B cell (primary cell): ENCODE results near the gene BRME1. TPM values are rescaled to one million over a fixed set of nuclear protein-coding genes. Genes with fewer than 3 reads are reported as not detected.

Experiments used
- ATAC-seq: fragments of 200-7000 bp; cut with Tn5 transposase; one replicate; pipeline ENCODE4 v1.10.0; 2021; ENCODE audit warnings: low read depth, mild to moderate bottlenecking, moderate number of reproducible peaks, moderate library complexity
- CTCF ChIA-PET: fragments of 350-600 bp; sonication (Branson Sonifier 250); formaldehyde crosslinking; loops from one replicate; lab custom pipeline; 2021; ENCODE audit warnings: antibody characterized with exemption, inconsistent platforms; lab: Charles Lee
- POLR2A ChIA-PET: fragments of 350-600 bp; sonication (Branson Sonifier 250); formaldehyde crosslinking; loops from one replicate; lab custom pipeline; 2021; ENCODE audit warnings: antibody characterized with exemption; lab: Charles Lee
- DNase-seq: peaks from one replicate; pipeline ENCODE4 v3.0.0; 2013
- H2AFZ ChIP-seq: 2 replicates; pipeline ENCODE4 v1.6.1; 2012; ENCODE audit warnings: mild to moderate bottlenecking, low read depth, low read length; ENCODE audit not compliant: insufficient read depth, poor library complexity, severe bottlenecking
- H3K27ac ChIP-seq, 2 donors: 1 replicate in 1 of 2; 2 replicates in 1 of 2; pipeline ENCODE4 v1.5.1; 2012 to 2013; ENCODE audit warnings: low read length in 2 of 2, mild to moderate bottlenecking in 2 of 2, moderate library complexity in 1 of 2
- H3K27me3 ChIP-seq, 4 experiments: fragments of 200-600 bp in 1 of 4; sonication (generic) in 1 of 4; replicated peaks in 1 of 4; 1 replicate in 2 of 4; 2 replicates in 2 of 4; pipeline versions ENCODE4 v1.6.1 to v1.7.0; 2013 to 2016; ENCODE audit warnings: low read length in 3 of 4, mild to moderate bottlenecking in 2 of 4, mixed read lengths in 1 of 4, moderate library complexity in 1 of 4; ENCODE audit not compliant: insufficient read depth in 4 of 4, control insufficient read depth in 3 of 4; ENCODE audit errors: control extremely low read depth in 1 of 4
- H3K36me3 ChIP-seq, 2 experiments: replicated peaks in 1 of 2; 1 replicate in 1 of 2; 2 replicates in 1 of 2; pipeline versions ENCODE4 v1.6.1 to v1.7.1; 2013; ENCODE audit warnings: low read length in 1 of 2; ENCODE audit not compliant: insufficient read depth in 2 of 2, control insufficient read depth in 1 of 2; ENCODE audit errors: control extremely low read depth in 1 of 2, extremely low read depth in 1 of 2
- H3K4me1 ChIP-seq, 2 donors: fragments of 200-600 bp in 1 of 2; sonication (generic) in 1 of 2; 1 replicate in 1 of 2; 2 replicates in 1 of 2; pipeline versions ENCODE4 v1.5.1 to v1.6.1; 2013 to 2017; ENCODE audit warnings: low read length in 2 of 2; ENCODE audit not compliant: control insufficient read depth in 2 of 2, insufficient read depth in 2 of 2
- H3K4me2 ChIP-seq: replicated peaks from 2 replicates; pipeline ENCODE3; 2012; ENCODE audit warnings: mild to moderate bottlenecking, low read depth, low read length; ENCODE audit not compliant: poor library complexity, severe bottlenecking
- H3K4me3 ChIP-seq, 5 experiments: fragments of 200-600 bp in 1 of 5; sonication (generic) in 1 of 5; 1 replicate in 3 of 5; 2 replicates in 2 of 5; pipeline versions ENCODE4 v1.5.1 to v1.7.0; 2011 to 2016; ENCODE audit warnings: low read length in 4 of 5, mild to moderate bottlenecking in 4 of 5, low read depth in 2 of 5, control low read depth in 1 of 5, moderate library complexity in 1 of 5; ENCODE audit not compliant: insufficient read depth in 1 of 5; ENCODE audit errors: control extremely low read depth in 1 of 5, extremely low read depth in 1 of 5
- H3K79me2 ChIP-seq: fragments of 200-600 bp; sonication (generic); one replicate; pipeline ENCODE4 v1.6.0; 2016; ENCODE audit warnings: low read length; ENCODE audit not compliant: control insufficient read depth, insufficient read depth
- H3K9ac ChIP-seq: fragments of 200-600 bp; sonication (generic); 2 replicates; pipeline ENCODE4 v1.6.1; 2017; ENCODE audit warnings: mild to moderate bottlenecking, low read length, moderate library complexity
- H3K9me3 ChIP-seq, 3 donors: one replicate each; pipeline versions ENCODE4 v1.6.1 to v1.7.1; 2013; ENCODE audit warnings: low read length in 2 of 3; ENCODE audit not compliant: control insufficient read depth in 2 of 3, insufficient read depth in 1 of 3; ENCODE audit errors: control extremely low read depth in 1 of 3
- H4K20me1 ChIP-seq: 2 replicates; pipeline ENCODE4 v1.6.0; 2012; ENCODE audit warnings: mild to moderate bottlenecking, low read length; ENCODE audit not compliant: insufficient read depth, control insufficient read depth, poor library complexity, severe bottlenecking
- H3K27ac Mint-ChIP-seq: one replicate; pipeline ENCODE4 v1.8.0; 2021; ENCODE audit warnings: mixed read lengths
- H3K27me3 Mint-ChIP-seq: one replicate; pipeline ENCODE4 v1.8.0; 2021; ENCODE audit warnings: mixed read lengths
- H3K4me1 Mint-ChIP-seq: one replicate; pipeline ENCODE4 v1.8.0; 2021; ENCODE audit warnings: mixed read lengths
- H3K4me3 Mint-ChIP-seq: one replicate; pipeline ENCODE4 v1.8.0; 2021; ENCODE audit warnings: mixed read lengths
- H3K9me3 Mint-ChIP-seq: one replicate; pipeline ENCODE4 v1.8.0; 2022; ENCODE audit warnings: mixed read lengths; ENCODE audit not compliant: insufficient read depth
- EZH2 ChIP-seq: IDR thresholded peaks from 2 replicates; pipeline ENCODE4 v1.6.1; 2012; ENCODE audit warnings: borderline replicate concordance, low read depth, mild to moderate bottlenecking, moderate library complexity, low read length; ENCODE audit not compliant: insufficient read depth, poor library complexity, severe bottlenecking
- WGBS: methylation state at CpG from one replicate; pipeline ENCODE4 v1.1.5; 2013; ENCODE audit warnings: missing lambda C conversion rate; ENCODE audit not compliant: insufficient coverage; 5-methylcytosine and 5-hydroxymethylcytosine counted together
- intact Hi-C: fragments of 100-400 bp; cut with micrococcal nuclease; formaldehyde crosslinking; loops from one replicate; pipeline ENCODE4 v1.10.0; 2022
- polyA plus RNA-seq: library from polyadenylated mRNA; depleted of rRNA; stranded (reverse); fragments of >200 nt; gene quantifications from 2 replicates; pipeline ENCODE4 v1.2.3, GENCODE V29; 2012
- total RNA-seq, 2 donors: library from RNA; stranded (reverse); fragments of 120-200 nt in 1 of 2; gene quantifications; 1 replicate in 1 of 2; 2 replicates in 1 of 2; pipeline versions ENCODE4 v1.2.3 to v1.2.4, GENCODE V29; 2013 to 2022
- TF ChIP-seq, protein P1 (sequence below): fragments of 200-600 bp; IDR thresholded peaks from one replicate; pipeline ENCODE4 v1.8.0; 2022; ENCODE audit warnings: antibody characterized with exemption, mild to moderate bottlenecking

BRME1 gene
- total and polyA plus RNA-seq, 2 donors (not counting 1 experiment from before 2014, with no cell fraction given), result 1.8 to 2.4 TPM

DNA sequence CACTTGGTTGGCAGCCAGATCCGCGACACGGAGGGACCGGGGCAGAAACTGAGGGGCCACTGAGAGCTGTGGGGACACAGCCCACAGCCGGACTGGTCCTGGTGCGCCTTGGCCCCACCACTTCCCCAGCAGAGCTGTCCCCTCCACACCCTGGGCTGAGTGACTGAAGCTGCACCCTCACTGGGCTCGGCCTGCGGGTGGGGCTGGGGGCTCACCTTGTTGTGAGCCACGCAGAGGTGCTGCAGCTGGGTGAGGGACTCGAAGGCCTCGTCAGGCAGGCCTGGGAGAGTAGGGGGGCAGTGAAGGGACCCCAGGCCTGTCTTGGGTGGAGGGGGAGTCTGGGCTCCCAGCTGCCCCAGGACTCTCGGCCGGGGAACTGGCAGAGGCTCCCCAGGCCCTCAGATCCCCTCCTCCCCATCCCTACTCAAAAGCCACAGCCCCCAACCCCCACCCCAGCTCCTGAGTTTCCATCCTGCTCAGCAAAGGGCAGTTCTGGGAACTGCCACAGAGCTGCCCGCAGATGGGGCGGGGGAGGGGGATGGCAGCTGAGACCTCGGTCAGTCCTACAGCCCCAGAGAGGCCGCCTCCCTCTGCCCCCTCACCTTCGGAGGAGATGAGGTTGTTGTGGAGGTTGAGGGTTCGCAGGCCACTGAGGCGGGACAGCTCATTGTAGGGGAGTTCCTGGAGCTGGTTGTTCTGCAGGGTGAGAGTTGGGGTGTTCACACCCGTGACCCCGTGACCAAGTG lies 30.0 kb upstream of the BRME1 start:
- H3K79me2 ChIP-seq, result no peaks in the 10 kb centered on the region
- no peak overlapping the region for H3K27ac Mint-ChIP-seq
- H3K9me3 ChIP-seq, result no peaks in the 10 kb centered on the region
- no peak overlapping the region for H3K4me3 ChIP-seq
- ChIA-PET POLR2A (no interaction called here), CTCF (interaction anchor here (1.2 kb wide), 1 partner anchor 96 kb away, joined by 3 read pairs; the partner anchor contains the start of gene IL27RA)
- TF ChIP-seq, protein P1, sequence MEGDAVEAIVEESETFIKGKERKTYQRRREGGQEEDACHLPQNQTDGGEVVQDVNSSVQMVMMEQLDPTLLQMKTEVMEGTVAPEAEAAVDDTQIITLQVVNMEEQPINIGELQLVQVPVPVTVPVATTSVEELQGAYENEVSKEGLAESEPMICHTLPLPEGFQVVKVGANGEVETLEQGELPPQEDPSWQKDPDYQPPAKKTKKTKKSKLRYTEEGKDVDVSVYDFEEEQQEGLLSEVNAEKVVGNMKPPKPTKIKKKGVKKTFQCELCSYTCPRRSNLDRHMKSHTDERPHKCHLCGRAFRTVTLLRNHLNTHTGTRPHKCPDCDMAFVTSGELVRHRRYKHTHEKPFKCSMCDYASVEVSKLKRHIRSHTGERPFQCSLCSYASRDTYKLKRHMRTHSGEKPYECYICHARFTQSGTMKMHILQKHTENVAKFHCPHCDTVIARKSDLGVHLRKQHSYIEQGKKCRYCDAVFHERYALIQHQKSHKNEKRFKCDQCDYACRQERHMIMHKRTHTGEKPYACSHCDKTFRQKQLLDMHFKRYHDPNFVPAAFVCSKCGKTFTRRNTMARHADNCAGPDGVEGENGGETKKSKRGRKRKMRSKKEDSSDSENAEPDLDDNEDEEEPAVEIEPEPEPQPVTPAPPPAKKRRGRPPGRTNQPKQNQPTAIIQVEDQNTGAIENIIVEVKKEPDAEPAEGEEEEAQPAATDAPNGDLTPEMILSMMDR, result no peak
- no peak for TF ChIP-seq EZH2
- no peaks in the 10 kb centered on the region for H4K20me1 ChIP-seq
- H2AFZ ChIP-seq, result no peak overlapping the region
- H3K27ac ChIP-seq, result no peak overlapping the region
- no peak for DNase-seq
- no peak for ATAC-seq
- H3K36me3 ChIP-seq, result no peaks in the 10 kb centered on the region
- H3K4me1 ChIP-seq, result peaks cover 0 to 4% of the 10 kb centered on the region in 2 donors
- no peak overlapping the region for H3K4me3 Mint-ChIP-seq
- intact Hi-C loops, result no loop called here
- H3K9me3 Mint-ChIP-seq, result no peaks in the 10 kb centered on the region
- H3K27me3 Mint-ChIP-seq, result peaks cover 16% of the 10 kb centered on the region
- no peak overlapping the region for H3K9ac ChIP-seq
- WGBS, result 88% methylated on average over 11 of the region's 22 CpGs
- peaks cover 10% of the 10 kb centered on the region for H3K4me1 Mint-ChIP-seq
- H3K27me3 ChIP-seq, result peaks cover 0 to 22% (median 10%) of the 10 kb centered on the region in 4 experiments
- H3K4me2 ChIP-seq, result no peak overlapping the region

- no peak overlapping the region for H3K4me2 ChIP-seq
- H3K4me1 Mint-ChIP-seq, result peaks cover 10% of the 10 kb centered on the region
- TF ChIP-seq, protein P1, result no peak
- TF ChIP-seq EZH2, result no peak
- H3K9me3 ChIP-seq, result no peaks in the 10 kb centered on the region
- no peak overlapping the region for H3K27ac ChIP-seq
- no peak for ATAC-seq
- POLR2A ChIA-PET, result no interaction called here
- H3K9ac ChIP-seq, result no peak overlapping the region
- no peaks in the 10 kb centered on the region for H3K79me2 ChIP-seq
- H3K4me3 ChIP-seq, result no peak overlapping the region
- no peaks in the 10 kb centered on the region for H4K20me1 ChIP-seq
- no peaks in the 10 kb centered on the region for H3K36me3 ChIP-seq
- no peaks in the 10 kb centered on the region for H3K9me3 Mint-ChIP-seq
- H3K27me3 ChIP-seq, result peaks cover 0 to 22% (median 10%) of the 10 kb centered on the region in 4 experiments
- H3K27ac Mint-ChIP-seq, result no peak overlapping the region
- CTCF ChIA-PET, result interaction anchor here (0.9 to 1.0 kb wide), 2 partner anchors 17 to 112 kb away, joined by 3 to 4 read pairs; partner anchors contain the start of gene DCAF15
- intact Hi-C loops, result loop anchor here (1.0 kb wide), 1 partner anchor 109 kb away; no protein-coding TSS in a partner anchor
- no peak overlapping the region for H3K4me3 Mint-ChIP-seq
- H3K4me1 ChIP-seq, result peaks cover 0 to 4% of the 10 kb centered on the region in 2 donors
- no peak overlapping the region for H2AFZ ChIP-seq
- peaks cover 16% of the 10 kb centered on the region for H3K27me3 Mint-ChIP-seq
- 97% methylated on average over 2 of the region's 2 CpGs for whole genome bisulfite sequencing
- no peak for DNase-seq
Observed at GRCh38 chr19:13934785-13935109, 28.8 kb upstream of the BRME1 start.
